Neural cell (in vitro differentiated cells): ENCODE measurements around the gene ZNF536. TPM values are rescaled to one million over a fixed set of nuclear protein-coding genes. Genes with fewer than 3 reads are reported as not detected.
A peak's percentile ranks its signal among the peaks of the same experiment; 100 is the strongest.

Source experiments
- H2AFZ ChIP-seq: fragments of 200-600, 300-800 bp; sonication (generic), shearing (Covaris generic); 2 replicates; pipeline ENCODE4 v1.6.0; 2014; ENCODE audit warnings: low read depth, mild to moderate bottlenecking, antibody characterized with exemption, low read length, moderate library complexity
- H3F3A ChIP-seq: fragments of 200-600 bp; shearing (Covaris generic); 2 replicates; pipeline ENCODE4 v1.6.1; 2016; ENCODE audit warnings: mild to moderate bottlenecking, moderate library complexity, mixed read lengths, antibody characterized with exemption, low read length; ENCODE audit not compliant: insufficient read depth, poor library complexity, severe bottlenecking
- H3K27ac ChIP-seq: fragments of 200-600, 300-800 bp; sonication (generic), shearing (Covaris generic); 2 replicates; pipeline ENCODE4 v1.5.1; 2014; ENCODE audit warnings: mild to moderate bottlenecking, low read length, moderate library complexity
- H3K27me3 ChIP-seq: fragments of 300-800, 200-600 bp; sonication (generic), shearing (Covaris generic); 2 replicates; pipeline ENCODE4 v1.6.0; 2014; ENCODE audit warnings: mild to moderate bottlenecking, low read depth, low read length, moderate library complexity; ENCODE audit not compliant: insufficient read depth
- H3K36me3 ChIP-seq: fragments of 300-800, 200-600 bp; sonication (generic), shearing (Covaris generic); 2 replicates; pipeline ENCODE4 v1.5.1; 2014; ENCODE audit warnings: mild to moderate bottlenecking, antibody characterized with exemption, low read length, moderate library complexity; ENCODE audit not compliant: insufficient read depth
- H3K4me2 ChIP-seq: fragments of 300-800, 200-600 bp; sonication (generic), shearing (Covaris generic); 2 replicates; pipeline ENCODE4 v1.6.0; 2014; ENCODE audit warnings: mild to moderate bottlenecking, low read length
- H3K4me3 ChIP-seq: fragments of 300-800, 200-600 bp; sonication (generic), shearing (Covaris generic); 2 replicates; pipeline ENCODE4 v1.5.1; 2014; ENCODE audit warnings: mild to moderate bottlenecking, low read length, moderate library complexity
- H3K79me2 ChIP-seq: fragments of 200-600 bp; shearing (Covaris generic); replicated peaks from 2 replicates; pipeline ENCODE4 v1.6.0; 2014; ENCODE audit warnings: mild to moderate bottlenecking, low read length, moderate library complexity; ENCODE audit not compliant: insufficient read depth
- H3K9ac ChIP-seq: fragments of 300-800, 200-600 bp; sonication (generic), shearing (Covaris generic); 2 replicates; pipeline ENCODE4 v1.6.1; 2016; ENCODE audit warnings: mild to moderate bottlenecking, low read length, mixed read lengths
- H3K9me2 ChIP-seq: fragments of 200-600 bp; shearing (Covaris generic); 2 replicates; pipeline ENCODE4 v1.6.1; 2016; ENCODE audit warnings: mild to moderate bottlenecking, low read length, mixed read lengths; ENCODE audit not compliant: insufficient read depth
- H3K9me3 ChIP-seq: fragments of 200-600, 300-800 bp; sonication (generic), shearing (Covaris generic); 2 replicates; pipeline ENCODE4 v1.6.1; 2016; ENCODE audit warnings: mild to moderate bottlenecking, mixed run types, low read length, moderate library complexity, mixed read lengths
- H4K20me1 ChIP-seq: fragments of 200-600 bp; shearing (Covaris generic); 2 replicates; pipeline ENCODE4 v1.6.1; 2016; ENCODE audit warnings: mild to moderate bottlenecking, mixed run types; ENCODE audit not compliant: insufficient read depth
- EZH2 ChIP-seq: fragments of 200-600, 300-800 bp; shearing (Covaris generic), sonication (generic); IDR thresholded peaks from 2 replicates; pipeline ENCODE4 v1.6.1; 2014; ENCODE audit warnings: antibody characterized with exemption, low read length, borderline replicate concordance, mild to moderate bottlenecking; ENCODE audit not compliant: insufficient read depth, poor library complexity, severe bottlenecking
- MXI1 ChIP-seq: fragments of 450-650 bp; conservative IDR thresholded peaks from 2 replicates; pipeline ENCODE4 v1.6.1; 2014; ENCODE audit warnings: antibody characterized with exemption, mild to moderate bottlenecking; ENCODE audit not compliant: poor library complexity, severe bottlenecking
- POLR2AphosphoS5 ChIP-seq: IDR thresholded peaks from 2 replicates; pipeline ENCODE4 v1.6.1; 2012
- SMC3 ChIP-seq: fragments of 450-650 bp; conservative IDR thresholded peaks from 2 replicates; pipeline ENCODE4 v1.6.1; 2014; ENCODE audit warnings: antibody characterized with exemption, mild to moderate bottlenecking, moderate library complexity; ENCODE audit not compliant: poor library complexity
- TAF1 ChIP-seq: IDR thresholded peaks from 2 replicates; pipeline ENCODE4 v1.6.1; 2012; ENCODE audit warnings: low read depth
- polyA plus RNA-seq: library from polyadenylated mRNA; depleted of rRNA; stranded (reverse); fragments of >200 nt; gene quantifications from 2 replicates; pipeline ENCODE4 v1.2.3, GENCODE V29; 2014
- TF ChIP-seq, protein P1 (sequence below): fragments of 450-650 bp; IDR thresholded peaks from 2 replicates; pipeline ENCODE4 v1.5.1; 2014; ENCODE audit warnings: antibody characterized with exemption, mild to moderate bottlenecking, moderate library complexity; ENCODE audit not compliant: poor library complexity, severe bottlenecking

Gene ZNF536
- polyA plus RNA-seq, 1 donor from 2014 or later: 13.9 TPM

DNA sequence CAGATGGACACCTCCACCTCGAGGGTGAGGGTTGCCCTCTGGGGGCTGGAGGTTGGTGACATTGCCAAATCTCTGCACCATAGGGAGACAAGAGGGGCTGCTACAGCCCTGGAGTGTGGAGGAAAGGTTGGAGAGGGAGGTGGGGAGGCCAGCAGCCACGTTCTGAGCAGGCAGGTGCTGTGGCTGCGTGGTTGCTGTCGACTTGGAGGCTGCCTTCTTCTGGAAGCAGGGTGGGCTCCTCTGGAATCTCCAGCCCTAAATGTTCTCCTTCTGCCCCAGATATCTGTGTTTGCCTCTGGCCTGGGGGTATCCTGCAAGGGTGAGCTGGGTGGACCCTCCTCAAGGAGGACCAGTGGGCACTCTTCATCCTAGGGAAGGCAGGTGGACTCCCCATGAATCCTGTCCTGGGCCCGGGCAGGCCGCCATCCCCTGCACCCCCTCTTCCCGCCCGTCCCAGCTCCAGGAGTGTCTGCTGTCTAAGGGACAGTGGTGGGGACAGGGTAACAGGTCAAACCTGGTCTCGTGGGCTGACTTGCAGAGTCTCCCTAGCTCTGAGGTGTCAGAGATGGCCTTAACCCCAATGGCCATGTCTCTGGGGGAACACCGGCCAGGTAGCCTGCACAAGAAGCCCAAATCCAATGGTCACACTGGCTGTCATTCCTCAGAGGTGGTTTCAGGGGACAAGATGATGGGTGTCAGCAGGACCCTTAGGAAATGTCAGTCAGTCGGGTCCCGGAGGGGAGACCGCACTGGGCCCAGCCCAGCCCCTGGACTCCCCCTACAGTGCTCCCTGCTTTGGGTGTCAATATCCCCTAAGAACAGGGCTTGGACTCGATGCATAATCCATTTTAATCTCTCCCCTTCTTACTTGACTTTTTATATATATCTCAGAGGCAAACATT is 32.3 kb upstream of the ZNF536 start (continued):
- TF ChIP-seq, protein P1, sequence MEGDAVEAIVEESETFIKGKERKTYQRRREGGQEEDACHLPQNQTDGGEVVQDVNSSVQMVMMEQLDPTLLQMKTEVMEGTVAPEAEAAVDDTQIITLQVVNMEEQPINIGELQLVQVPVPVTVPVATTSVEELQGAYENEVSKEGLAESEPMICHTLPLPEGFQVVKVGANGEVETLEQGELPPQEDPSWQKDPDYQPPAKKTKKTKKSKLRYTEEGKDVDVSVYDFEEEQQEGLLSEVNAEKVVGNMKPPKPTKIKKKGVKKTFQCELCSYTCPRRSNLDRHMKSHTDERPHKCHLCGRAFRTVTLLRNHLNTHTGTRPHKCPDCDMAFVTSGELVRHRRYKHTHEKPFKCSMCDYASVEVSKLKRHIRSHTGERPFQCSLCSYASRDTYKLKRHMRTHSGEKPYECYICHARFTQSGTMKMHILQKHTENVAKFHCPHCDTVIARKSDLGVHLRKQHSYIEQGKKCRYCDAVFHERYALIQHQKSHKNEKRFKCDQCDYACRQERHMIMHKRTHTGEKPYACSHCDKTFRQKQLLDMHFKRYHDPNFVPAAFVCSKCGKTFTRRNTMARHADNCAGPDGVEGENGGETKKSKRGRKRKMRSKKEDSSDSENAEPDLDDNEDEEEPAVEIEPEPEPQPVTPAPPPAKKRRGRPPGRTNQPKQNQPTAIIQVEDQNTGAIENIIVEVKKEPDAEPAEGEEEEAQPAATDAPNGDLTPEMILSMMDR: no peak
- no peak for TF ChIP-seq MXI1

DNA sequence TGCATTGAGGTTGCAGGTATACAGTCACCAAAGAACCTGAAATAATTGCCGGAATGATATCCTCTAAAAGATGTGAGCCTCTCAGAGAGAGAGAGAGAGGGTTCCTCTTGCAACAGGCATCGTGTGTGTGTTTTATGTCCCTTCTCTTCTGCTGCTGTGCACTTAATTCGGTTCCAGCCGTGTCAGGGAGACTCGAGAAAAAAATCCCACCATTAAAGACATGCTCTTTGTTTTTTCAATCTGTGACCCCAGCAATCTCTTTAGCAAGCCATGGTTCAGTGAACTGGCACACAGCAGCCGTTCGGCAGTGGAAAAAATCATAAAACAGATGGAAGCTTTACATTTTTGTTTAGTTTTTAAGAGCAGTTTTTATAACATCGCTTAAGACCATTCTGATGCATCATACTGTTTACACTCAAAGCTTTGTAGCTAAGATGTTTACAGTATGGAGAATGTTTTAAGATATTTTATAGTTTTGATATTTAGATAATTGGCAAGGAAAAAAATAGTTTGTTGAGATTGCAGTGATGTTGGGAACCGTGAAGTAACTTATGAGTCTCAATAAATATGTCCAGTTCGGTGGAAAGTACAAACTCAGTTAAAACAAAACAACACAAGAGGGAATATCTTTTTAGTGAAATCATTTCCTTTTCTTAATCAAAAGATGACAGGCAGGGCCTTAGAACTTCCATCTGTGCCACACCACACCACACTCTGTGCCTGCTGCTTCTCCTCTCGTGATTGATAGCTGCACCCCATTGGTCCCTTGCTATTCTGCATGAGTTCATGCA is 31.2 kb upstream of the ZNF536 start:
- Histone ChIP-seq H3K27me3 (no peaks in the 10 kb centered on the region), H4K20me1 (no peaks in the 10 kb centered on the region), H3K4me2 (no peak overlapping the region), H3K27ac (peak overlapping the region; percentile 28), H2AFZ (no peak overlapping the region), H3K9me2 (no peaks in the 10 kb centered on the region), H3K36me3 (no peaks in the 10 kb centered on the region), H3K4me3 (no peak overlapping the region), H3K79me2 (no peaks in the 10 kb centered on the region), H3K9me3 (no peaks in the 10 kb centered on the region), H3F3A (no peaks in the 10 kb centered on the region), H3K9ac (no peak overlapping the region)
- TF ChIP-seq MXI1 (no peak), POLR2AphosphoS5 (peak; percentile 30), SMC3 (no peak)

DNA sequence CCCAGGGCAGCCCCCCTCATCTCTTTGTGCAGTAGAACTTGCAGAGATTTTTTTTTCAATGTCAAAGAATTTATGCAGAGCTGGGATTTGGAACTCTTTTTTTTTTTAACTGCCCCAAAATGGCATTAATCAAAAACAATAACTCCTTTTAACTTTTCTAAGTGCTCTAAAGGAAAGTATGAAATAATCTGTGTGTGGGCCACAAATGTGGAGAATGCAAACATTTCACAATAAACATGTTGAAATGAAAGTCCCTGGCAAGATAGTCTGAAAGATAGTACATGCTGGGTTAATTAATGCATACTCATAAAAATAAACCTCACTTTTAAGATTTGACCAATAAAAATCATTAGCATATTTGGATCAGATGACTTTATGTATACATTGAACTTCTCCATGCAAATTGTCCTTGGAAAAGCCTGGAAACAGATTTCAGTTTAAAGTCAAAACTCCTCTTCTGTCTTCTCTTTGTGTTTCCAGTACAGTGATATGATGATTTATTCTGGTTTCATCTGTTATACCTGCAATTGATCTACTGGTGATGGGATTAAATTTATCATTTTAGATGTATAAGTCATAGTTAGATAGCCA is 30.5 kb upstream of the ZNF536 start:
- TF ChIP-seq EZH2 (no peak), TAF1 (no peak)
- TF ChIP-seq, protein P1: no peak
- no peak overlapping the region for H3K27ac ChIP-seq

More for the DNA sequence above, 30.5 kb upstream of the ZNF536 start:
- H3K9ac ChIP-seq: no peak overlapping the region
- no peak overlapping the region for H2AFZ ChIP-seq
- no peaks in the 10 kb centered on the region for H3K36me3 ChIP-seq
- H3F3A ChIP-seq: no peaks in the 10 kb centered on the region
- no peak overlapping the region for H3K4me3 ChIP-seq
- H3K9me3 ChIP-seq: no peaks in the 10 kb centered on the region
- H4K20me1 ChIP-seq: no peaks in the 10 kb centered on the region
- no peak overlapping the region for H3K4me2 ChIP-seq
- H3K27me3 ChIP-seq: no peaks in the 10 kb centered on the region
- H3K9me2 ChIP-seq: no peaks in the 10 kb centered on the region
- H3K79me2 ChIP-seq: no peaks in the 10 kb centered on the region
